Stomach (tissue), 9 donors: ENCODE data around the gene KCTD3. TPM values are rescaled to one million over a fixed set of nuclear protein-coding genes. Genes with fewer than 3 reads are reported as not detected.

ENCODE experiments used
- DNase-seq, 2 donors: peaks; one replicate each; pipeline versions ENCODE4 v3.0.0 to v3.0.0-alpha.2; 2013 to 2019
- H3K27ac ChIP-seq, 5 donors: fragments of 200-600 bp in 4 of 5; sonication (generic) in 4 of 5; one replicate each; pipeline ENCODE4 v1.5.1; 2013 to 2019; ENCODE audit warnings: mild to moderate bottlenecking in 1 of 5, moderate library complexity in 1 of 5
- H3K27me3 ChIP-seq, 3 donors: fragments of 200-600 bp; sonication (generic); one replicate each; pipeline ENCODE4 v1.5.1; 2017 to 2019; ENCODE audit warnings: mixed run types in 1 of 3
- H3K36me3 ChIP-seq, 4 donors: fragments of 200-600 bp; sonication (generic); 1 replicate in 3 of 4; 2 replicates in 1 of 4; pipeline ENCODE4 v1.5.1; 2016 to 2019
- H3K4me1 ChIP-seq, 4 donors: fragments of 200-600 bp; sonication (generic); one replicate each; pipeline ENCODE4 v1.5.1; 2016 to 2019
- H3K4me3 ChIP-seq, 4 donors: fragments of 200-600 bp; sonication (generic) in 3 of 4; one replicate each; pipeline ENCODE4 v1.5.1; 2016 to 2019; ENCODE audit warnings: mild to moderate bottlenecking in 1 of 4
- H3K9me3 ChIP-seq, 4 donors: fragments of 200-600 bp; sonication (generic); one replicate each; pipeline ENCODE4 v1.5.1; 2016 to 2019
- CTCF ChIP-seq, 7 experiments: fragments of 450-650 bp in 4 of 7; fragments of 200-600 bp in 3 of 7; sonication (generic) in 3 of 7; IDR thresholded peaks; one replicate each; pipeline ENCODE4 v1.5.1; 2016 to 2019; ENCODE audit warnings: antibody characterized with exemption in 7 of 7, control low read depth in 2 of 7, mild to moderate bottlenecking in 1 of 7
- EP300 ChIP-seq: sonication (generic); formaldehyde crosslinking; IDR thresholded peaks from one replicate; pipeline ENCODE4 v1.6.1; 2017; ENCODE audit warnings: antibody characterized with exemption
- POLR2A ChIP-seq, 4 donors: fragments of 450-650 bp; IDR thresholded peaks; one replicate each; pipeline ENCODE4 v1.6.1; 2016; ENCODE audit warnings: antibody characterized with exemption in 4 of 4, control low read depth in 2 of 4, mild to moderate bottlenecking in 1 of 4, moderate library complexity in 1 of 4
- POLR2AphosphoS5 ChIP-seq, 3 donors: sonication (generic); formaldehyde crosslinking; IDR thresholded peaks; one replicate each; pipeline ENCODE4 v1.6.1; 2016; ENCODE audit warnings: antibody characterized with exemption in 3 of 3
- WGBS, 5 donors: extraction: QIAGEN DNeasy Blood & Tissue Kit in 3 of 5; methylation state at CpG; one replicate each; pipeline versions ENCODE4 v1.1.5 to v1.1.7; 2013 to 2018; 5-methylcytosine and 5-hydroxymethylcytosine counted together
- intact Hi-C: fragments of 100-400 bp; cut with DNase I; formaldehyde crosslinking; loops from one replicate; pipeline ENCODE4 v1.15.1; 2023; ENCODE audit warnings: low total_unique reads
- polyA plus RNA-seq, 3 donors: library from polyadenylated mRNA; stranded (reverse); fragments of 200-250 nt; gene quantifications; one replicate each; pipeline ENCODE4 v1.2.3, GENCODE V29; 2013
- small RNA-seq, 4 donors: library from RNA; depleted of rRNA; stranded (forward); fragments of <200 nt; gene quantifications; one replicate each; pipeline ENCODE3, GENCODE V24; 2016
- total RNA-seq, 5 donors: library from RNA; depleted of rRNA; stranded (reverse); fragments of >200 nt; gene quantifications; one replicate each; pipeline versions ENCODE4 v1.1.0 to v1.2.3, GENCODE V29; 2014 to 2016
- donor health status: healthy with polysubstance abuse.
- donor health status: Bipolar disorder and iron deficiency.
- donor health status: healthy.

Gene KCTD3
- total and polyA plus RNA-seq, 8 donors, result 19.4 to 156 (median 33.4) TPM

GRCh38 chr1:215665215-215665614 lies 98.1 kb downstream of the KCTD3 start:
- Histone ChIP-seq H3K36me3 (no peaks in the 10 kb centered on the region), H3K4me3 (no peak overlapping the region), H3K27me3 (no peaks in the 10 kb centered on the region), H3K9me3 (no peaks in the 10 kb centered on the region), H3K4me1 (no peaks in the 10 kb centered on the region), H3K27ac (no peak overlapping the region)
- TF ChIP-seq POLR2AphosphoS5 (IDR thresholded peaks at IDR 0.05), result no peak
- TF ChIP-seq CTCF (IDR thresholded peaks at IDR 0.05), result no peak
- TF ChIP-seq POLR2A (IDR thresholded peaks at IDR 0.05), result no peak
- WGBS, 5 donors, result 84 to 91% (median 86%) methylated on average over 4 of the region's 4 CpGs
- intact Hi-C loops, result no loop called here
- DNase-seq, result no peak

GRCh38 chr1:215667761-215668160 lies 100.7 kb downstream of the KCTD3 start:
- Histone ChIP-seq H3K4me1 (no peaks in the 10 kb centered on the region), H3K9me3 (no peaks in the 10 kb centered on the region), H3K36me3 (no peaks in the 10 kb centered on the region), H3K27me3 (no peaks in the 10 kb centered on the region), H3K27ac (no peak overlapping the region), H3K4me3 (no peak overlapping the region)
- intact Hi-C loops, result no loop called here
- no peak for TF ChIP-seq EP300
- TF ChIP-seq CTCF (IDR thresholded peaks at IDR 0.05), result no peak
- TF ChIP-seq POLR2AphosphoS5 (IDR thresholded peaks at IDR 0.05), result no peak
- TF ChIP-seq POLR2A (IDR thresholded peaks at IDR 0.05), result no peak
- 78 to 87% (median 85%) methylated on average over 2 of the region's 2 CpGs for WGBS, 5 donors
- DNase-seq, result no peak

- H3K27me3 ChIP-seq, result no peaks in the 10 kb centered on the region
- H3K4me1 ChIP-seq, result no peaks in the 10 kb centered on the region
- intact Hi-C loops, result no loop called here
- H3K4me3 ChIP-seq, result no peak overlapping the region
- no peak overlapping the region for H3K27ac ChIP-seq
- no peaks in the 10 kb centered on the region for H3K36me3 ChIP-seq
- TF ChIP-seq POLR2AphosphoS5 (IDR thresholded peaks at IDR 0.05), result no peak
- no peak for TF ChIP-seq POLR2A (IDR thresholded peaks at IDR 0.05)
- no peak for TF ChIP-seq CTCF (IDR thresholded peaks at IDR 0.05)
- TF ChIP-seq EP300, result no peak
- H3K9me3 ChIP-seq, result no peaks in the 10 kb centered on the region
- no peak for DNase-seq
- WGBS, 5 donors, result 25 to 34% (median 31%) methylated on average over 4 of the region's 4 CpGs
These were observed 102.8 kb downstream of the KCTD3 start for GRCh38 chr1:215669806-215670491.

Small RNA genes lying within 50 kb of the gene (small RNA-seq; reads per million reads assigned to genes)
- gene RF00108, result 0 to 0.14 (median 0.05) reads per million in 4 donors
